WTC11 (cell line): ENCODE results near the gene CGB7. TPM values are rescaled to one million over a fixed set of nuclear protein-coding genes. Genes with fewer than 3 reads are reported as not detected.
"Not testable (repeated sequence)": the region's sequence is repeated elsewhere in the genome, so short reads cannot be mapped to it uniquely, and the experiment has no call there.

Experiments
- ATAC-seq: fragments of 200-7000 bp; cut with Tn5 transposase; 2 replicates; pipeline ENCODE4 v1.10.0; 2021; ENCODE audit warnings: mild to moderate bottlenecking, moderate library complexity
- CTCF ChIA-PET: fragments of 300-600 bp; sonication (Branson Sonifier 250); formaldehyde crosslinking; loops from one replicate; lab custom pipeline; 2021; ENCODE audit warnings: antibody characterized with exemption; lab: Charles Lee
- POLR2A ChIA-PET: fragments of 350-600 bp; sonication (Branson Sonifier 250); formaldehyde crosslinking; loops from one replicate; lab custom pipeline; 2021; ENCODE audit warnings: antibody characterized with exemption; lab: Charles Lee
- DNase-seq: peaks from one replicate; pipeline ENCODE4 v3.0.0; 2021; ENCODE audit warnings: low spot score
- H3K27ac Mint-ChIP-seq: 2 replicates; pipeline ENCODE4 v1.8.0; 2021; ENCODE audit warnings: mixed read lengths
- H3K27me3 Mint-ChIP-seq: 2 replicates; pipeline ENCODE4 v1.8.0; 2021; ENCODE audit warnings: low read depth, mild to moderate bottlenecking, moderate library complexity, mixed read lengths
- H3K36me3 Mint-ChIP-seq: 2 replicates; pipeline ENCODE4 v1.8.0; 2021; ENCODE audit warnings: mixed read lengths
- H3K4me1 Mint-ChIP-seq: 2 replicates; pipeline ENCODE4 v1.8.0; 2022; ENCODE audit warnings: mixed read lengths
- H3K4me3 Mint-ChIP-seq: 2 replicates; pipeline ENCODE4 v1.8.0; 2021; ENCODE audit warnings: mild to moderate bottlenecking, moderate library complexity, mixed read lengths
- H3K9me3 Mint-ChIP-seq: 2 replicates; pipeline ENCODE4 v1.8.0; 2021; ENCODE audit warnings: mixed read lengths
- CTCF ChIP-seq: fragments of 200-600 bp; IDR thresholded peaks from 2 replicates; pipeline ENCODE4 v1.8.0; 2022; ENCODE audit warnings: antibody characterized with exemption
- E2F5 ChIP-seq: sonication (generic); formaldehyde crosslinking; IDR thresholded peaks from 2 replicates; pipeline ENCODE4 v1.8.1; 2022; ENCODE audit warnings: mild to moderate bottlenecking, moderate library complexity, missing genetic modification reagents
- FOXK1 ChIP-seq: sonication (generic); formaldehyde crosslinking; IDR thresholded peaks from 2 replicates; pipeline ENCODE4 v1.8.0; 2022; ENCODE audit warnings: mild to moderate bottlenecking, moderate library complexity, missing genetic modification reagents
- FOXP4 ChIP-seq: sonication (generic); formaldehyde crosslinking; IDR thresholded peaks from 2 replicates; pipeline ENCODE4 v1.8.0; 2022; ENCODE audit warnings: mild to moderate bottlenecking, missing genetic modification reagents
- PRDM15 ChIP-seq: sonication (generic); formaldehyde crosslinking; IDR thresholded peaks from 2 replicates; pipeline ENCODE4 v1.8.0; 2022; ENCODE audit warnings: missing genetic modification reagents
- SOX15 ChIP-seq: fragments of 250-450 bp; sonication (Bioruptor Pico); IDR thresholded peaks from 2 replicates; pipeline ENCODE4 v1.9.0; 2021; ENCODE audit warnings: mild to moderate bottlenecking
- SP1 ChIP-seq: sonication (generic); formaldehyde crosslinking; conservative IDR thresholded peaks from 2 replicates; pipeline ENCODE4 v1.8.1; 2022; ENCODE audit warnings: missing genetic modification reagents
- STAT6 ChIP-seq: sonication (generic); formaldehyde crosslinking; conservative IDR thresholded peaks from 2 replicates; pipeline ENCODE4 v1.8.1; 2023; ENCODE audit warnings: mild to moderate bottlenecking, low read depth, missing genetic modification reagents, moderate library complexity
- TCF7 ChIP-seq: sonication (generic); formaldehyde crosslinking; IDR thresholded peaks from 2 replicates; pipeline ENCODE4 v1.8.0; 2022; ENCODE audit warnings: mild to moderate bottlenecking, low read depth, missing genetic modification reagents, moderate library complexity
- ZNF219 ChIP-seq: sonication (generic); formaldehyde crosslinking; IDR thresholded peaks from 2 replicates; pipeline ENCODE4 v1.8.0; 2023; ENCODE audit warnings: missing genetic modification reagents, mild to moderate bottlenecking, borderline replicate concordance
- ZNF281 ChIP-seq: sonication (generic); formaldehyde crosslinking; IDR thresholded peaks from 2 replicates; pipeline ENCODE4 v1.8.0; 2023; ENCODE audit warnings: mild to moderate bottlenecking, missing genetic modification reagents
- ZNF416 ChIP-seq: fragments of 250-450 bp; sonication (Bioruptor Pico); IDR thresholded peaks from 2 replicates; pipeline ENCODE4 v1.9.0; 2021; ENCODE audit warnings: mild to moderate bottlenecking, inconsistent platforms
- total RNA-seq: library from RNA; stranded (reverse); gene quantifications from 3 replicates; pipeline ENCODE4 v1.2.3, GENCODE V29; 2021

The CGB7 gene
- total RNA-seq, 1 experiment from 2014 or later: 1.6 TPM

- TF ChIP-seq PRDM15 (CRISPR knock-in tag) (no peak), TCF7 (no peak), SOX15 (CRISPR knock-in tag) (no peak), CTCF (peak; percentile 19; the same call in 1 of the 2 replicates), ZNF219 (CRISPR knock-in tag) (no peak), SP1 (CRISPR knock-in tag) (peak; percentile 81), FOXP4 (CRISPR knock-in tag) (0 out of 2 replicates have a peak, but pooled peaks have one; percentile 47), ZNF416 (CRISPR knock-in tag) (no peak), FOXK1 (CRISPR knock-in tag) (no peak), STAT6 (CRISPR knock-in tag) (no peak), E2F5 (no peak), ZNF281 (CRISPR knock-in tag) (no peak)
- TF ChIP-seq, all 79 proteins: peak for 5
Measured at GRCh38 chr19:49056101-49056901, 1.2 kb downstream of the CGB7 start (continued).

GRCh38 chr19:49050376-49051033, 7.0 kb downstream of the CGB7 start:
- H3K27ac Mint-ChIP-seq, H3K9me3 Mint-ChIP-seq, ATAC-seq, H3K4me3 Mint-ChIP-seq, H3K4me1 Mint-ChIP-seq, H3K36me3 Mint-ChIP-seq, CTCF ChIA-PET, DNase-seq, POLR2A ChIA-PET: not testable (repeated sequence)
- H3K27me3 Mint-ChIP-seq: peaks cover 30% of the 10 kb centered on the region

GRCh38 chr19:49049834-49050233, 7.7 kb downstream of the CGB7 start:
- CTCF ChIA-PET, DNase-seq, H3K27ac Mint-ChIP-seq, H3K4me1 Mint-ChIP-seq, H3K9me3 Mint-ChIP-seq, H3K36me3 Mint-ChIP-seq, ATAC-seq, H3K4me3 Mint-ChIP-seq, POLR2A ChIA-PET: not testable (repeated sequence)
- H3K27me3 Mint-ChIP-seq: peaks cover 27% of the 10 kb centered on the region

DNA sequence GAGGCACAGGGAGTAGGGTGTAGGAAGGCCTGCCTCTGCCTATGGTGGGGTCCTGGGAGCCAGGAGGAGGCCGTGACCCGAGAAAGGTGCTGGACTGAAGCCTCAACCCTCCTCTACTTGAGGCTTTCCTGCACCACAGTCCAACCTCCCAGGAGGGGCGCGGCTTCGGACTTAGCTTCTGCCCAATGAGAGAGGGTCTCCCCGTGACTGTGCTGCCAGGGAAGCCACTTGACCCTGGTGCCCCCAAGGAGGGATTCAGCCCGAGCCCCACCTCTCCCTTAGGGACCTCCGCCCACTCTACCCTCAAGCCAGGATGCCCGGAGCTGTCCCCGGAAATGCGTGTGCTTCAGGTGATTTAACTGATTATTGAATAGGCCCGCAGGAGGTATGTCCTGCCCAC, 8.5 kb downstream of the CGB7 start, which contains the start of gene CGB8:
Gene CGB8, minus strand, starts transcription at position 101 of the 400 bp plus-strand sequence. CDS start 372 bp downstream, outside the sequence.
- H3K27me3 Mint-ChIP-seq: peaks cover 23% of the 10 kb centered on the region
- H3K4me3 Mint-ChIP-seq, ATAC-seq, H3K9me3 Mint-ChIP-seq, CTCF ChIA-PET, H3K36me3 Mint-ChIP-seq, H3K27ac Mint-ChIP-seq, POLR2A ChIA-PET, H3K4me1 Mint-ChIP-seq, DNase-seq: not testable (repeated sequence)
